Ishikawa (cell line): ENCODE results near the gene FHOD1.

Experiments used
- CEBPB ChIP-seq: IDR thresholded peaks from 2 replicates; pipeline ENCODE4 v1.6.1; 2012
- CREB1 ChIP-seq: IDR thresholded peaks from 2 replicates; pipeline ENCODE4 v1.6.1; 2012; ENCODE audit warnings: low read depth
- EP300 ChIP-seq: IDR thresholded peaks from 2 replicates; pipeline ENCODE4 v1.6.1; 2012; ENCODE audit warnings: borderline replicate concordance
- NFIC ChIP-seq: IDR thresholded peaks from 2 replicates; pipeline ENCODE4 v1.6.1; 2012
- RAD21 ChIP-seq: IDR thresholded peaks from 2 replicates; pipeline ENCODE4 v1.6.1; 2012; ENCODE audit warnings: low read depth
- TAF1 ChIP-seq: IDR thresholded peaks from 2 replicates; pipeline ENCODE4 v1.6.1; 2012; ENCODE audit warnings: low read depth, mild to moderate bottlenecking
- TCF12 ChIP-seq: IDR thresholded peaks from 2 replicates; pipeline ENCODE4 v1.6.1; 2012; ENCODE audit warnings: low read depth
- TEAD4 ChIP-seq: IDR thresholded peaks from 2 replicates; pipeline ENCODE4 v1.6.1; 2012
- YY1 ChIP-seq: IDR thresholded peaks from 2 replicates; pipeline ENCODE4 v1.6.1; 2012; ENCODE audit warnings: low read depth
- ZBTB7A ChIP-seq: IDR thresholded peaks from 2 replicates; pipeline ENCODE4 v1.6.1; 2012; ENCODE audit warnings: low read depth
- TF ChIP-seq, protein P1 (sequence below): IDR thresholded peaks from 2 replicates; pipeline ENCODE4 v1.6.1; 2012
- TF ChIP-seq, protein P2 (sequence below): IDR thresholded peaks from 2 replicates; pipeline ENCODE4 v1.6.1; 2012; ENCODE audit warnings: low read depth, mild to moderate bottlenecking
- TF ChIP-seq, protein P3 (sequence below): IDR thresholded peaks from 2 replicates; pipeline ENCODE4 v1.6.1; 2012

DNA sequence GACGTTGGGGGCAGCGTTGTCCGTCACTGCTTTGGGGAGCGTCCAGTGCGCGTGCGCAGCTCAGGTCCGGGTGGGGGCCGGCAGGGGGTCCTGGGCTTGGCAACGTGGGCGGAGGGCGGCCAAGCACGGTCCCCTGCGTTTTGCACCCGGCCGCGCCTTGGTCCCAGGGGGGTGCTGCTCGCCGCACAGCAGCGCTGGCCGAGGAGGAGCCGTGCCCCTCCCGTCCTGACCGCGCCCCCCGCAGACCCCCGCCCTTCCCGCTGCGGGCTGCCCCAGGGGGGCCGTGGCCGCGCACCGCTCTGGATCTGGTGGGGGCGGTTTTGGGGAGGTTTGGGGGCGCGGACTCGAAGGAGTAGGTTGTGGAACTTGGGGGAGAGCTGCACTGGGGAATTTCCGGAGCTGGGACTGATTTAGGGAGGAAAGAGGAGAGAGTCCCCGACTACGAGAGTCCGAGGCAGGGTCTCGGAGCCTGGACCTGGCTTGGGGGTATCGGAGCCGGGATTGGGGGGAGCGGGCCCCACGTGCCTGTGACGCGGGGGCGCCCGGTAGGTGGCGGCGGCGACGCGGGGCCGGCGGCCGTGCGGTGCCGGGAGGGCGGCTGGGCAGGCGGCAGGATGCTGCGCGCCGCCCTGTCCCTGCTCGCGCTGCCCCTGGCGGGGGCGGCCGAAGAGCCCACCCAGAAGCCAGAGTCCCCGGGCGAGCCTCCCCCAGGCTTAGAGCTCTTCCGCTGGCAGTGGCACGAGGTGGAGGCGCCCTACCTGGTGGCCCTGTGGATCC lies 1.3 kb upstream of the FHOD1 start, which contains the start of gene SLC9A5:
- TF ChIP-seq, protein P1, sequence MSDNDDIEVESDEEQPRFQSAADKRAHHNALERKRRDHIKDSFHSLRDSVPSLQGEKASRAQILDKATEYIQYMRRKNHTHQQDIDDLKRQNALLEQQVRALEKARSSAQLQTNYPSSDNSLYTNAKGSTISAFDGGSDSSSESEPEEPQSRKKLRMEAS = peak; percentile 24; the same call in 1 of the 2 replicates
- TF ChIP-seq CEBPB = no peak
- TF ChIP-seq TEAD4 = no peak
- no peak for TF ChIP-seq RAD21
- TF ChIP-seq YY1 = no peak
- TF ChIP-seq, protein P2, sequence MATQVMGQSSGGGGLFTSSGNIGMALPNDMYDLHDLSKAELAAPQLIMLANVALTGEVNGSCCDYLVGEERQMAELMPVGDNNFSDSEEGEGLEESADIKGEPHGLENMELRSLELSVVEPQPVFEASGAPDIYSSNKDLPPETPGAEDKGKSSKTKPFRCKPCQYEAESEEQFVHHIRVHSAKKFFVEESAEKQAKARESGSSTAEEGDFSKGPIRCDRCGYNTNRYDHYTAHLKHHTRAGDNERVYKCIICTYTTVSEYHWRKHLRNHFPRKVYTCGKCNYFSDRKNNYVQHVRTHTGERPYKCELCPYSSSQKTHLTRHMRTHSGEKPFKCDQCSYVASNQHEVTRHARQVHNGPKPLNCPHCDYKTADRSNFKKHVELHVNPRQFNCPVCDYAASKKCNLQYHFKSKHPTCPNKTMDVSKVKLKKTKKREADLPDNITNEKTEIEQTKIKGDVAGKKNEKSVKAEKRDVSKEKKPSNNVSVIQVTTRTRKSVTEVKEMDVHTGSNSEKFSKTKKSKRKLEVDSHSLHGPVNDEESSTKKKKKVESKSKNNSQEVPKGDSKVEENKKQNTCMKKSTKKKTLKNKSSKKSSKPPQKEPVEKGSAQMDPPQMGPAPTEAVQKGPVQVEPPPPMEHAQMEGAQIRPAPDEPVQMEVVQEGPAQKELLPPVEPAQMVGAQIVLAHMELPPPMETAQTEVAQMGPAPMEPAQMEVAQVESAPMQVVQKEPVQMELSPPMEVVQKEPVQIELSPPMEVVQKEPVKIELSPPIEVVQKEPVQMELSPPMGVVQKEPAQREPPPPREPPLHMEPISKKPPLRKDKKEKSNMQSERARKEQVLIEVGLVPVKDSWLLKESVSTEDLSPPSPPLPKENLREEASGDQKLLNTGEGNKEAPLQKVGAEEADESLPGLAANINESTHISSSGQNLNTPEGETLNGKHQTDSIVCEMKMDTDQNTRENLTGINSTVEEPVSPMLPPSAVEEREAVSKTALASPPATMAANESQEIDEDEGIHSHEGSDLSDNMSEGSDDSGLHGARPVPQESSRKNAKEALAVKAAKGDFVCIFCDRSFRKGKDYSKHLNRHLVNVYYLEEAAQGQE = no peak
- no peak for TF ChIP-seq CREB1
- no peak; the same call in 1 of the 2 replicates for TF ChIP-seq TCF12
- no peak for TF ChIP-seq NFIC
- TF ChIP-seq EP300 = no peak
- TF ChIP-seq, protein P3, sequence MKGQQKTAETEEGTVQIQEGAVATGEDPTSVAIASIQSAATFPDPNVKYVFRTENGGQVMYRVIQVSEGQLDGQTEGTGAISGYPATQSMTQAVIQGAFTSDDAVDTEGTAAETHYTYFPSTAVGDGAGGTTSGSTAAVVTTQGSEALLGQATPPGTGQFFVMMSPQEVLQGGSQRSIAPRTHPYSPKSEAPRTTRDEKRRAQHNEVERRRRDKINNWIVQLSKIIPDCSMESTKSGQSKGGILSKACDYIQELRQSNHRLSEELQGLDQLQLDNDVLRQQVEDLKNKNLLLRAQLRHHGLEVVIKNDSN = peak; percentile 43; the same call in 1 of the 2 replicates
- TF ChIP-seq TAF1 = no peak
- TF ChIP-seq ZBTB7A = peak; percentile 97
